ENCODE data around the gene TTC34.
"Not testable (repeated sequence)": the region's sequence is repeated elsewhere in the genome, so short reads cannot be mapped to it uniquely, and the experiment has no call there.

Gene TTC34

GRCh38 chr1:2638466-2639115, 162.9 kb downstream of the TTC34 start:
- DNase-seq: no peak

GRCh38 chr1:2637442-2638145, 163.9 kb downstream of the TTC34 start:
- no peak for DNase-seq

GRCh38 chr1:2636733-2637132, 164.8 kb downstream of the TTC34 start:
- no peak for DNase-seq

GRCh38 chr1:2635361-2636010, 166.0 kb downstream of the TTC34 start:
- no peak for DNase-seq

GRCh38 chr1:2633936-2634491, 167.5 kb downstream of the TTC34 start:
- DNase-seq: no peak

DNA sequence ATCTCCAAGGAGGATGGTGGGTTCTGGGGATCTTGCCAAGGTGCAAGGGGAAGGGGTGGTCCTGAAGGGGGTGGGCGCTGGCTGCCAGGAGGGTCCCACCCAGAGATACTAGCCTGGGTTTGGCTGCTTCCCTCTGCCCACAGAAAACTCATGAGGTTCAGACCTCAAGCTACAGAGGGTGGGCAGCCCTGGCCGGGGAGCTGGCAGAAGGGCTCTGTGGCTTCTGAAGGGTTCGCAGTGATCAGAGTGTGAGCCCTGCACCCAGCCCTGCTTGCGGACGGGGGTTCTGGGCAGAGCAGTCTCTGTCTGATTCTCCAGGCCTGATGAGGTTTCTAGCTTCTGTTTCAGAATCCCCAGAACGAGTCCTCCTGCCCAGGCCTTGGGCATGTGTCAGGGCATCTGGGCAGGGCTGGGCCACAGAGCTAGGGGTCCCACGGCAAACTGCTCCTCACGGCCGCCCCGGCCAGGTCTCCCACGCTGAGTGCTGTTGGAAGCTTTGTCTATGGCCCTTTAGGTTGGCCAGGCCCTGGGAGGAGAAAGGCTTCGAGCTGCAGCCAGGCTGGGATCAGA, 168.0 kb downstream of the TTC34 start:
- no peak for DNase-seq

GRCh38 chr1:2632561-2633361, 168.7 kb downstream of the TTC34 start, which contains the start of gene MMEL1:
TSS of gene MMEL1 (minus strand) at chr1:2633016. CDS start at chr1:2629484, 3,532 bp downstream.
- DNase-seq: no peak

DNA sequence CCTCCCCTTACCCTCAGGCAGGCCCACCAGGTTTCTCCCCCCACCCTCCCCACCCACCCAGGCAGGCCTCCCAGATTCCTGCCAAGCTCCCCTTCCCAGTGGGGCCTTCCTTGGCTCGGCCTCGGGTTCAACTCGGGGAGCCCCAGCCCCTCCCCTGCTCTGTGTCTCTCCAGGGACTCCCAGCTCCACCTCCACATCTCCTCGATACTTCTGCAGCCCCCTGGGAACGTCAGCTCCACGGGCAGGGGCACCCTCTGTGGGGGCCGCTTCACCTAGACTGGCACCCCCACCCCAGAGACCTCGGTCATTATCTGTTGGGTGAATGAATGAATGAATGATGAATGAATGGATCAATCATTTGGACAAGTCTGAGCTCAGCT, 169.5 kb downstream of the TTC34 start:
- DNase-seq: no peak

DNA sequence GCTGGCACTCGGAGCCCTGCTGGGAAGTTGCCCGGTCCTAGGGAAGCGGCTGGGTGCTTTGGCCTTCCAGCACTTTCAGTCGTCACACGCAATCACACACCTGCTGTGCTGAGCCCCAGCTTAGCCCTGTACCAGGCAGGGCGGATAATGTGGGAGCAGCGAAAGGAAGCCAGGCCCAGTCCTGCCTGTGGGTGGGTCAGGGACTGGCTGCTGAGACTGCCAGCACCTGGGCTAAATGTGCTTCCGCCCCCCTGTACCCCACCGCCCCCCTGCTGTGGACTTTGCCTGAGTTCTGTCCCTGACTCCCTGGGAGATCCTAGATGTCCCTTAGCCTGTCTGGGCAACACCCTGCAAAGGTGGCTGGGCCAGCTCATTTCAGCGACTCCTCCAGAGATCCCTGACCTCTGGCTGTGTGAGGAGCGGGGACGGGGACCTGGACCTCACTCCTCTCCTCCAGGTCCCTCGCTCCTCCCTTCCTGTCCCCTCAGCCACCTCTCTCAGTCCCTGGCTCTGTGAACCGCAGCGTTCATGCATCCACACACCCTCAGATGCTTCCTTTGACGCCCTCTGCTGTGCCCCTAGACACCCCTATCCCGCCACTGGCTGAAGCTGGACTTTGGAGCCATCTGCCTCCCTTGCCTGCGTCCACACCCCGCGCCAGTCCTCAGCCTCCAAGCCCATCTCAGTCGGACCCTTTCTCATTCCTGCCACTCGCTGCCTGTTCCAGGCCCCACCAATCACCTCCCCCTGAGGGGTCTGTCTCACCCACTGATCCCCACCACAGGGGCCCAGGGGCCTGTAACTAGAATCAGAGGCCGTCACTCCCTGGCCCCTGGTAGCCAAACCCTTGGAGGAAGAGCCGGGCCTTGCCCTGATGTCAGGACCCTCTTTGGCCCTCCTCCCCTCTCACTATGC, 170.1 kb downstream of the TTC34 start:
- DNase-seq: no peak

- no peak for DNase-seq
These were observed 170.9 kb downstream of the TTC34 start for GRCh38 chr1:2630498-2631135.

- DNase-seq: no peak
These were observed 171.6 kb downstream of the TTC34 start for GRCh38 chr1:2629627-2630497.

GRCh38 chr1:2628933-2629626, 172.4 kb downstream of the TTC34 start:
- DNase-seq: no peak

DNA sequence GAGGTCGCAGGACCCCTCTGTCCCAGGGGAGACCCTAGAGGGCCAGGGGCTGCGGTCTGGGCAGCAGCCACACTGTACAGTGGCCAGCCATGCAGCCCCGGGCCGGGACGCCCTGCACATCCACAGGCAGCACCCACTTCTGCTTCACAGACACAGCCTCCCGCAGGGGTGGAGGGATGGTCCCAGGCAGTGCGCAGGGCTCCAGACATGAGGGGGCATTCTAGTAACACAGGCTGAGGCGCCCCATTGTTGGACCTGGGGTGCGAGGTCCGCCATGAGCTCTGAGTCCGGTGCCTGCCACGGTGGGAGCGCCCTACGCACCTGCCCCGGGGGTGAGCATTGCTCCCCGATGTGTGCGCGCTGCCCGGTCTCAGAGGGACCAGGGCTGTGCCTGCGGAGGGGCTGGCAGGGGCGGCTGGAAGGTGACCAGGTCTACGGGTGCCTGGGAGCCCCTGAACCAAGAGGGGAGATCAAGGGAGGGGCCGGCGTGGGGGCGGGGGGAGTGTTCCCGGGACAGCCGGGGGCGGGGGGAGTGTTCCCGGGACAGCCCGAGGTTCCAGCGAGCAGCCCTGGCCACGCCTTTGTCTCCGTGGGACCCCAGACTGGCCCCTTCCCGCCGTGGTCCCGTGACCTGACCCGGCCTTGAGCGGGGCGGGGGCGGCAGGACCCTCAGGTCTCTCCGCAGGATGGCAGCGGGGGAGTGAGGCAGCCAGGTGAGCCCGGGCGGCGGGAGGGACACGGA, 173.1 kb downstream of the TTC34 start:
- no peak for DNase-seq

GRCh38 chr1:2627746-2628145, 173.7 kb downstream of the TTC34 start:
- no peak for DNase-seq

DNA sequence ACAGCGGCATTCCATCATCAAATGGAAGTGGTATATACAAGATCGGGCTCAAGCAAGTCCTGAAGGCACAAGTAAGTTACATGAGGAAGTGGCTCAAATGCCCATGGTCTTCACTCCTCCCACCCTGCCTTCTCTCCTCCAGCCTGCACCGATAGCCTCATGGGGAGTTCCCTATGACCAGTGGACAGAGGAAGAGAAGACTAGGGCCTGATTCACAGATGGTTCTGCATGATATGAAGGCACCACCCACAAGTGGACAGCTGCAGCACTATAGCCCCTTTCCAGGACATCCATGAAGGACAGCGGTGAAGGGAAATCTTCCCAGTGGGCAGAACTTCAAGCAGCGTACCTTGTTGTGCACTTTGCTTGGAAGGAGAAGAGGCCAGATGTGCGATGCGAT, 175.7 kb downstream of the TTC34 start:
- DNase-seq: not testable (repeated sequence)

DNA sequence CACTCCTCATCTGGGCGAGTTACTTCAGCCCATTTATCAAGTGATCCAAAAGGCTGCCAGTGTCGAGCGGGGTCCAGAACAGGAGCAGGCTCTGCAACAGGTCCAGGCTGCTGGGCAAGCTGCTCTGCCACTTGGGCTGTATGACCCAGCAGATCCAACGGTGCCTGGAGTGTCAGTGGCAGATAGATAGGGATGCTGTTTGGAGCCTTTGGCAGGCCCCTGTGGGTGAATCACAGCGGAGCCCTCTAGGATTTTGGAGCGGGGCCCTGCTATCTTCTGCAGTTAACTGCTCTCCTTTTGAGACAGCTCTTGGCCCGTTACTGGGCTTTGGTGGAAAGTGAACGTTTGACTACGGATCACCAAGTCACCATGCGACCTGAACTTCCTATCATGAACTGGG, 176.2 kb downstream of the TTC34 start:
- DNase-seq: no peak

- no peak for DNase-seq
These were observed 176.7 kb downstream of the TTC34 start for GRCh38 chr1:2624735-2625300.

Data from CD4-positive, alpha-beta T cell treated with Interferon alpha-2 for 1 hour (primary cell).